ENCODE measurements around the gene SGK2. TPM values are rescaled to one million over a fixed set of nuclear protein-coding genes. Genes with fewer than 3 reads are reported as not detected.

Gene SGK2
- total RNA-seq, 1 donor from 2014 or later, result 10.5 TPM

DNA sequence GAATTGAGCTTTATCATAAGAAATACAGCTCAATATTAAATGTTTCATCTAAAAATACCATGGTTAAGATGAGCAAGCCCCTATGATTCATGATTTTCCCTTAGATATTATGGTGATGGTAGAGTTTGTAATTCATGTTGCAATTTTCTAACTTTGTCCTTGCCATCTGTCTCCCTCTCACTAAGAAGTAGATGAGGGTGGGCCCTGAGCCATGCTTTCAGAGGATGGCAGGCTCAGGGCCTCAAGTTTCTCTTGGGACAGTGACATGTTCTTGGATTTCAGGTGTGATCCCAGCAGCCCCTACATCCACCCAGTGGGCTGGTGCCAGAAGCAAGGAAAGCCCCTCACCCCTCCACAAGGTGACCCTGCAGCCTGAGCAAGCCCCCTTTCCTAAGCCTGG is 25.8 kb upstream of the SGK2 start:
- DNase-seq (ENCODE audit: low spot score in 2 of 2, unreplicated experiment in 2 of 2), result no peak
- Mint-ChIP-seq H3K27ac (no peak overlapping the region), H3K36me3 (peaks cover 2% of the 10 kb centered on the region), H3K9me3 (no peaks in the 10 kb centered on the region), H3K4me3 (no peak overlapping the region), H3K4me1 (no peaks in the 10 kb centered on the region), H3K27me3 (ENCODE audit: low read depth) (no peaks in the 10 kb centered on the region)
- TF ChIP-seq, protein P1, sequence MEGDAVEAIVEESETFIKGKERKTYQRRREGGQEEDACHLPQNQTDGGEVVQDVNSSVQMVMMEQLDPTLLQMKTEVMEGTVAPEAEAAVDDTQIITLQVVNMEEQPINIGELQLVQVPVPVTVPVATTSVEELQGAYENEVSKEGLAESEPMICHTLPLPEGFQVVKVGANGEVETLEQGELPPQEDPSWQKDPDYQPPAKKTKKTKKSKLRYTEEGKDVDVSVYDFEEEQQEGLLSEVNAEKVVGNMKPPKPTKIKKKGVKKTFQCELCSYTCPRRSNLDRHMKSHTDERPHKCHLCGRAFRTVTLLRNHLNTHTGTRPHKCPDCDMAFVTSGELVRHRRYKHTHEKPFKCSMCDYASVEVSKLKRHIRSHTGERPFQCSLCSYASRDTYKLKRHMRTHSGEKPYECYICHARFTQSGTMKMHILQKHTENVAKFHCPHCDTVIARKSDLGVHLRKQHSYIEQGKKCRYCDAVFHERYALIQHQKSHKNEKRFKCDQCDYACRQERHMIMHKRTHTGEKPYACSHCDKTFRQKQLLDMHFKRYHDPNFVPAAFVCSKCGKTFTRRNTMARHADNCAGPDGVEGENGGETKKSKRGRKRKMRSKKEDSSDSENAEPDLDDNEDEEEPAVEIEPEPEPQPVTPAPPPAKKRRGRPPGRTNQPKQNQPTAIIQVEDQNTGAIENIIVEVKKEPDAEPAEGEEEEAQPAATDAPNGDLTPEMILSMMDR (IDR thresholded peaks at IDR 0.05; ENCODE audit: unreplicated experiment), result no peak

DNA sequence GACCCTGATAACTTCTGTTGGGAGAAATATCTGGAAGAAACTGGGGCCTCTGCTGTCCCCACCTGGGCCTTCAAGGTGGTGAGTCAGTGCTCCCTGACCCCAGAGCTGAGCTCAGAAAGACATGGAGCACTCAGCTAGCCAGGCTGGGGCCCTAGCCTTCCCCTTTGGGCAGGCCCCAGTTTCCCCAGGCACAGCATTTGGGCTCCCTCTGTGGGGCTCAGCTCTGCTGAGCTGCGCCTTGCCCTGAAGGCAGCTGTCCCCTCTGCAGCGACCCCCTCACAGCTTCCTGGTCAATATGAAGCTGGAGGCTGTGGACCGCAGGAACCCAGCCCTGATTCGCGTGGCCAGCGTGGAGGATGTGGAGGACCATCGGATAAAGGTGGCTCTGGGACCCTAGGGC is 24.8 kb upstream of the SGK2 start:
- no peaks in the 10 kb centered on the region for H3K4me1 Mint-ChIP-seq
- no peak overlapping the region for H3K27ac Mint-ChIP-seq
- H3K27me3 Mint-ChIP-seq (ENCODE audit: low read depth), result no peaks in the 10 kb centered on the region
- no peak for DNase-seq (ENCODE audit: low spot score in 2 of 2, unreplicated experiment in 2 of 2)
- TF ChIP-seq, protein P1 (IDR thresholded peaks at IDR 0.05; ENCODE audit: unreplicated experiment), result no peak
- peaks cover 2% of the 10 kb centered on the region for H3K36me3 Mint-ChIP-seq
- H3K4me3 Mint-ChIP-seq, result no peak overlapping the region
- H3K9me3 Mint-ChIP-seq, result no peaks in the 10 kb centered on the region

DNA sequence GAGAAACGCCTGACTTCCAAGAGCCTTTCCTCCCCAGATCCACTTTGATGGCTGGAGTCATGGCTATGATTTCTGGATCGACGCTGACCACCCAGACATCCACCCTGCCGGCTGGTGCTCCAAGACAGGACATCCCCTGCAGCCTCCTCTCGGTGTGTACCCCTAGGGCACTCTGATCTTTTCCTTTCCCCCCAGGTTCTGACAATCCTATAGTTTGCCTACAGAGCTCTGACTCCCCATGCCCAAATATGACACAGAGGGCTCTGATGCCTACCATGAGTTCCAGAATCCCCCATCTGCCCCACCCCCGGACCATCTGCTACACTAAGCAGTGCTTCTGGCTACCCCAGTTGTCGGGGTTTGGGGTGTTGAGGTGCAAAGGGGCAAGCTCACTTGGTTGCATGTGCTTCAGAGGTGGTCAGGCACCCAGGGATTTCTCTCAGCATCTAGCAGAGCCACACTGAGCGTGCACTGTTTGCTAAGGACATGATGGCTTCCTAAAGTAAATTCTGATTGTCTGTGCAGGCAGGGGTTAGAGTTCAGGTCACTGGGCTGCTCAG is 24.0 kb upstream of the SGK2 start:
- TF ChIP-seq, protein P1 (IDR thresholded peaks at IDR 0.05; ENCODE audit: unreplicated experiment), result no peak
- Mint-ChIP-seq H3K9me3 (no peaks in the 10 kb centered on the region), H3K27me3 (ENCODE audit: low read depth) (no peaks in the 10 kb centered on the region), H3K4me3 (no peak overlapping the region), H3K36me3 (peaks cover 2% of the 10 kb centered on the region), H3K27ac (no peak overlapping the region), H3K4me1 (no peaks in the 10 kb centered on the region)
- DNase-seq (ENCODE audit: low spot score in 2 of 2, unreplicated experiment in 2 of 2), result no peak

DNA sequence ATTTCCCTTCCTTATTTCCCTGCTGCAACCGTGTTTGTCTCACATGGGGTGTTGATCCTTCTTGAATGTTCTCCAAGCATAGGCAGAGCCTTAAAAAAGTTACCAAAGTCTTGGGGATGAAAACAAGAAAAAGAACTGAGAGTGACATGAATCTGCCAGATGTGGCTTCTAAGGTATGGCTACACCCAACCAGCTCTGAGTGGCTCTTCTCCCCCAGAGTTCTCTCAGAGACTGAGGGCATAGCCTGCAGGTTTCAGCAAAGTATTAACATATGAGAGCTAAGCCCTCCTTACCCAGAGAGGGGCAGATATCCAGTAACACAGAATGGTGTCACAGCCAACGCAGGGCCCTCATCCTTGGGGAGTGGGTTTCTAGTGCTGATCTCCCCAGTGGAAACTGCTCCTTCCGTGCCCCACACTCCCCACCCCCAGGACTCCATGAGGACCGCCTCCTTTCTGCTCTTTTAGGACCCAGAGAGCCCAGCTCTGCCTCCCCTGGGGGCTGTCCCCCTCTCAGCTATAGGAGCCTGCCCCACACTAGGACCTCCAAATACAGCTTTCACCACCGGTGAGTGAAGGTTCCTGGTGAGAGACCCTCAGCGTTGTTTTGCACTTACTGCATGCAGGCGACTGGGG is 23.3 kb upstream of the SGK2 start:
- Mint-ChIP-seq H3K27ac (no peak overlapping the region), H3K27me3 (ENCODE audit: low read depth) (no peaks in the 10 kb centered on the region), H3K36me3 (peaks cover 2% of the 10 kb centered on the region), H3K4me1 (no peaks in the 10 kb centered on the region), H3K4me3 (no peak overlapping the region), H3K9me3 (no peaks in the 10 kb centered on the region)
- TF ChIP-seq, protein P1 (IDR thresholded peaks at IDR 0.05; ENCODE audit: unreplicated experiment), result no peak
- DNase-seq (ENCODE audit: low spot score in 2 of 2, unreplicated experiment in 2 of 2), result no peak

DNA sequence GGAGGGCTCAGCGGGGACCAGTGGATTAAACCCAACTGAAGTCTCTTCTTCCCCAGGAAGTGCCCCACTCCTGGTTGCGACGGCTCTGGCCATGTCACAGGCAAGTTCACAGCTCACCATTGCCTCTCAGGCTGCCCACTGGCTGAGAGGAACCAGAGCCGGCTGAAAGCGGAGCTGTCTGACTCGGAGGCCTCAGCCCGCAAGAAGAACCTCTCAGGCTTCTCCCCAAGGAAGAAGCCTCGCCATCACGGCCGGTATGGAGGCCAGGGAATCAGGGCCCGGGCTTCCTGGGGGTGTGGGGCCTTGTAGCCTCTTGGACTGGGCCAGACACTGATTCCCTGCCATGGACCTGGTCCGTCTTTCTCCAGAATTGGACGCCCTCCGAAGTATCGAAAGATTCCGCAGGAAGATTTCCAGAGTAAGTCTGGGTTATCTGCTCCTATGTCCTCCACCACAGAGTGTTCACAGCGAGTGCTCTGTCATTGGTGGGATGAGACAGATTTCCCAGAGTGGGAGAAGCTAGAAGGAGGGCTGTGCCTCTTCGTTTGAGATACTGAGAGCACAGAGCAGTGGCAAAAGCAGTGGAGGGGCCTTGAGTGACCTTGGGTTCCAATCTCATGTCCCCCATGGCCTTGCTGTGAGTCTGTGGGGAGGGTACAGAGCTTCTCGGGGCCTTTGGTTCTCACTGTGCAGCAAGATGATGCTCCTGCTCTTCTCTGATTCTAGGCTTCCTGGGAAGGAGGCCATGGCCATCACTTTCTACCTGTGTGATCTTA is 22.6 kb upstream of the SGK2 start:
- no peaks in the 10 kb centered on the region for H3K4me1 Mint-ChIP-seq
- DNase-seq (ENCODE audit: low spot score in 2 of 2, unreplicated experiment in 2 of 2), result no peak
- H3K4me3 Mint-ChIP-seq, result no peak overlapping the region
- no peaks in the 10 kb centered on the region for H3K27me3 Mint-ChIP-seq (ENCODE audit: low read depth)
- TF ChIP-seq, protein P1 (IDR thresholded peaks at IDR 0.05; ENCODE audit: unreplicated experiment), result no peak
- no peaks in the 10 kb centered on the region for H3K9me3 Mint-ChIP-seq
- no peak overlapping the region for H3K27ac Mint-ChIP-seq
- H3K36me3 Mint-ChIP-seq, result peaks cover 2% of the 10 kb centered on the region

Data from mesothelial cell of epicardium (in vitro differentiated cells).